GM21515 (cell line): ENCODE data around the gene PCAT7.
"Not testable (repeated sequence)": the region's sequence is repeated elsewhere in the genome, so short reads cannot be mapped to it uniquely, and the experiment has no call there.

Experiments
- ATAC-seq: cut with Tn5 transposase; IDR thresholded peaks from one replicate; pipeline ENCODE4 v1.9.1; 2021; ENCODE audit not compliant: unreplicated experiment

Gene PCAT7

DNA sequence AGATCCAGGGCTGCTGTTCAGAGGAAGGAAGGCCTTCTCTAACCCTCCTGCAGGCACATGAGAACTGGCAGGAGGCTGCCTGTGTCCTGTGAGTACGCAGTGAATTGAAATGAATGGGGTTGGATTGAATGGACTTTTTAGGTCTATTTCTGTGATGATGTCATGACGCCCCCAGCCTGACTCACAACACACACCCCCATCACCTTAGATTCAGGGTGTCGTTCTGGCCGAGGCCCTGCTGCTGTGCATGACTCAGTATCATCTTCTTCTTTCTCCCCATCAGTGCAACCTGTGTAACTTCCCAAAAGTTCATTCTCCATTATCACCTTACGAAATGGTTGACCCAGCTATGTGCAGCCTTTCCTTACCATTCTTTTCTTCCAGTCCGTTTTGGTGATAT lies 5.4 kb downstream of the PCAT7 start:
- no peak for ATAC-seq

DNA sequence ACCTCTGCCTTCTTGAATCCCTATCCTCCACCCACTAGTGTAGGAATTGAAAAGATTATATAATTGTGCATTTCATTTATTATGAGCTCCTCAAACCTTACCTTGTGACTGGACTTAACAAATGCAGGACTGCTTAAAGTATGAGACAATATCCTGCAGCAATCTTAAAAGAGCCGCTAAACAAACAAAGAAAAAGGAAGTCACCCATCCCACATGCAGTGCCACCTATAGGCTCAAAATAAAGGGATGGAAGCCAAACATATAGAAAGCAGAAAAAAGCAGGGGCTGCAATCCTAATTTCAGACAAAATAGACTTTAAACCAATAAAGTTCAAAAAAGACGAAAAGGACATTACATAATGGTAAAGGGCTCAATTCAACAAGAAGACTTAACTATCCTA lies 8.7 kb downstream of the PCAT7 start:
- ATAC-seq, result no peak

DNA sequence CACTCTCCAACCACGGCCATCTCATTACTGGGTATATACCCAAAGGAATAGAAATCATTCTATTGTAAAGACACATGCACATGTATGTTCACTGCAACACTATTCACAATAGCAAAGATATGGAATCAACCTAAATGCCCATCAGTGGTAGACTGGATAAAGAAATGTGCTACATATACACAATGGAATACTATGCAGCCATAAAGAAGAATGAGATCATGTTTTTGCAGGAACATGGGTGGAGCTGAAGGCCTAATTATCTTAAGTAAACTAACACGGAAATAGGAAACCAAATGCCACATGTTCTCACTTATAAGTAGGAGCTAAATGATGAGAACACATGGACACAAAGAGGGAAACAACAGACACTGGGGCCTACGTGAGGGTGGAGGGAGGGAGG lies 9.4 kb downstream of the PCAT7 start:
- not testable (repeated sequence) for ATAC-seq

- no peak for ATAC-seq
These were observed 11.7 kb downstream of the PCAT7 start for GRCh38 chr9:94566550-94566949.

DNA sequence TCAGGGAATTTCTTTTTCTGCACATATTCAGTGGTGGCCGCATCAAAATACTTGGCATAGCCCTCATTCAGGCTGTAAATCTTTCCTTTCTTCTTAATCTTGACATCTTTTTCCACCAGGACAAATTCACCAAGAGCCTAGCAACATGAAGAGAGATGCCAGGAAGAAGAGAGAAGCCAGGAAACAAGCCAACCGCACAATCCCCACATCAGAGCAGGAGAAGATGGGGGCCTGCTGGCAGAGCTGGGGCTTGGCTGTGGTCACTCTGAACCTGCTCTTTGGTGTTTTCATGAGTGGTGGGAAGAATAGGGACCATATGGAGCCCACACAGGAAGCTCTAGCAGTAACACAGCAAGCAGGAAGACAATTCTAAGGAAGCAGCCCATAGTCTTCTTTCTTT lies 12.4 kb downstream of the PCAT7 start:
- ATAC-seq, result no peak

DNA sequence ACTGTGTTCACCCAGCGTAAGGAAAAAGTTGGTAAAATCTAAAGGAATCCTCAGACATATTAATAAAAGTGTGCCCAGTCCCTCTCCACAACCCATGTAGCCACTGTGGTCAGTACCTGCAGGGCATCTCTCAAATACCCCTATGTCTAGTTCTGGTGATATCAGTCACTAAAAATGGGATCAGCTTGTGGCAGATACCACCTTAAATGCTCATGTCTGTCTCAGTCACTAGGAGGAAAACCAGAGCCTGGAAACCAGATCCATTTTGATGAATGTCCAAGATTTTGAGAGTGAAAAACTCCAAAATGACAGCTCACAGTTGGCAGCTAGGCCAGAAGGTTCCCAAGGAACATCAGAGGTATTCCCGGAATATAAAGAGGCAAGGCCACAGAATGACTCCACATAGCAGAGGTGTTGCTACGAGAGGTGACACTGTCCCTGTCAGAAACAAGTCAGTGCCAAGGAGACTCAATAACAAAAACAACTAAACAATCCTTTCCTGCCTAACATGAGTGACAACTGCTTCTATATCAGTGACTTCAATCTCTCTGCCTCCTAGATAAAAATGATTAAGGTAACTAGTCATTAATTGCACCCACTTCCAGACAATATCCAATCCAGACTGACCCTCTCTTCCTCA lies 13.5 kb downstream of the PCAT7 start:
- ATAC-seq, result no peak

DNA sequence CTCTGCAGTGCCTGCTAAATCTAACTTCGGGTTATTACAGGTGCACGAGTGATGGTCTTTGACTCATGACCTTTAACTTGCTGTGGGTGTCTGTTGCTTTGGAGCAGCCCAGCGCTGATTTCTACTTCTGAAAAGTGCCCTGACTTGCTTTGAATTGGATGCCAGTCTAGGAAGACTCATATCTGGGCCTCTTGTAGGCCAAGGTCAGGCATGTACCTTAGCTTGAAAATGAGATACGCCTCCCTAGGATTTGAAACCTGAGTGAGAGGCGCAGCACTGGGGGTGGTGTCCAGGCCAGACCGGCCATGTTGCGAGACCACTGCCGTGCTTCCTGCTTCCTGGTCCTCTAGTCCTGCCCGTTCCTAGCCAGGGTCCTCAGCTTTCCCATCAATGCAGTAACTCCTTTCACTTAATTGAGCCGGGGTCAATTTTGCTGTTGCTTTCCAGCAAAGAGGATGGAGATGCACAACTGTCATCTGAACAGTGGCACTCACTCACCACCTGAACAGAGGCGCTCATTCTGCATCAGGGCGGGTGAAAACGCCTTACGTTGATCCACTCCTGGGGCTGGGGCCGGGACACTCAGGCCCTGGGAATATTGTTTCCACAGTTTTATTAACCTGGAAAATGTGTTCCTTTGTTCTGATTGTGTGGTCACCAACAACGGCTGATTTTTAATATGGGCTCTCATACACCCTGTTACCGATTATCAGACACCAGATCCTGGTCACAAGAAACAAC lies 14.3 kb downstream of the PCAT7 start:
- no peak for ATAC-seq

DNA sequence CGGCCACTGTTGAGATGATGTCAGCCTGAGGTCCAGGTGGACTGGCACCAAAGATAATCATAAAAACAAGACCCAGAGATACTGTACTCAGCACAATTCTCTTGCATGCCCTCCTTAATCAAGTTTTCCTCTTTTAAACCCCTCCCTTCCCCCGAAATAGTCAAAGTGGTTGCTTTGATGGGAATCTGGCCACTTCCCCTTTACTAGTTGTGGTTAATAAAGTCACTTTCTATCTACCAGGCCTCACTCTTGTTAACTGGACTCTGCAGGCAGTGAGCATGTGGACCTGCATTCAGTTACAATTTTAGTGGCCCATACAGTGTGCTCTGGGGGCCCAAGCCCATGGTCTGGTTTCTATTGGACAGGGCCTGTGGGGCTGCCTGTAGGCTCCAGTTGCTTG lies 21.2 kb downstream of the PCAT7 start:
- ATAC-seq, result no peak

DNA sequence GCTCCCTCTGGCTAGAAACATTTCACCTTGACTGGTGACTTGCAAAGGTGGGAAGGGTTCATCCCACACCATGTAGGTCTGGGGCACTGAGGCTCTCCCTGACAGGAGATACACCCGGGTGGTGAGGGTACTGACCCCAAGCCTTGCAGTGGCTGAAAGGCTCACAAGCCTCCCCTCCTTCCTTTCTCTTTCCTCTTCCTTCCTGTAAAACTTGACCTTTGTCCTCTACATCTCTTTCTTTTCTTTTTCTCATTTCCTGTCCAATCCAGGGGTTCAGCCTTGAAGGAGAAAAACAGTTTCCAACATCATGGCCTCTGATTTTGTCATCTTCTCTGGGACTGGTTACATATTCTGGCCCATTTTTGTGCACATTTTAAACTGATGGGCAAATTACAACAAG lies 22.2 kb downstream of the PCAT7 start:
- ATAC-seq, result no peak

- no peak for ATAC-seq
These were observed 22.7 kb downstream of the PCAT7 start for GRCh38 chr9:94577571-94577970.

DNA sequence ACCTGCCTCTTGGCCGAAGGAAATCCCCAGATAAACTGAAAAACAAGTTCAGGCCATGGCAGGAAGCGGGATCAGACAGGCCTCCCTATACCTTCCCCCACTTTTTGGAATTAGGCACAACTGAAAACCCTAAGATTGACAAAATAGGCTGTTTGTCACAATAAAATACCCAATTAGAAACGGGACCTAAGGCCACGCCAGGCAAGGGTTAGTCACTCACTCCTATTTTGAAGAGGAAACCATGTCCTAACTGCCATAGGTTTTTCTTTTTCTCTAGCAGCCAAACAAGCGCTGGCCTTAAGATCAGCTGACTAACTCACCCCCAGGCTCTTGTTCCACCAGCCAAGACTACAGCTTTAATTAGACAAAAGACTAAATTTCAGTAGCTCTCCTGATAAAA lies 26.8 kb downstream of the PCAT7 start:
- no peak for ATAC-seq

- ATAC-seq, result no peak
These were observed 29.7 kb downstream of the PCAT7 start for GRCh38 chr9:94584555-94584954.

- ATAC-seq, result no peak
These were observed 31.4 kb downstream of the PCAT7 start for GRCh38 chr9:94586316-94586715.

DNA sequence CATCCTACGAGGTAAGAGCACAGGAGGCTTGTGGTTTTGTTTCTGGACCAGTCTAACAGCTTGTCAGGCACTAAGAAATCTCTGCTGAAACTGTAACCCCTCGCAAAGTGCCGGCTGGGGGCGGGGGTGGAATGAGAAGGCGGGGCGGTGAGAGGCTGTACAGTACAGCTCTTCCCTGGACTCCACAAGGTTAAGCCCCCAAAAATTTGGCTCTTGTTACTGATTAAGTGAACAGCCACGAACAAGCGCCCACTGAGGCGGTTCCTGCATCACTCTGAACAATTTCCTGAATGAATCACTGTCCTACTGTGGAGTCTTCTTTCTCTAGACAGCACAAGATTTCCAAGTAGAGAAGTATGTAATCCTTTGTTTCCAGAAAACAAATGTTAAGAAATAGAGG lies 31.9 kb downstream of the PCAT7 start:
- no peak for ATAC-seq

GRCh38 chr9:94588681-94589080 lies 33.8 kb downstream of the PCAT7 start:
- no peak for ATAC-seq

DNA sequence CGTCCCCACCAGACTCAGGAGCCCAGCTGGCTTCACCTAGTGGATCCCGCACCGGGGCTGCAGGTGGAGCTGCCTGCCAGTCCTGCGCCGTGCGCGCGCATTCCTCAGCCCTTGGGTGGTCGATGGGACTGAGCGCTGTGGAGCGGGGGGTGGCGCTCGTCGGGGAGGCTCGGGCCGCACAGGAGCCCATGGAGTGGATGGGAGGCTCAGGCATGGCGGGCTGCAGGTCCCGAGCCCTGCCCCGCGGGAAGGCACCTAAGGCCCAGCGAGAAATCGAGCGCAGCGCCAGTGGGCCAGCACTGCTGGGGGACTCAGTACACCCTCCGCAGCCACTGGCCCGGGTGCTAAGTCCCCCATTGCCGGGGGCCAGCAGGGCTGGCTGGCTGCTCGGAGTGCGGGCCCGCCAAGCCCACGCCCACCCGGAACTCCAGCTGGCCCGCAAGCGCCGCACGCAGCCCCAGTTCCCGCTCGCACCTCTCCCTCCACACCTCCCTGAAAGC lies 36.2 kb downstream of the PCAT7 start:
- ATAC-seq, result not testable (repeated sequence)

GRCh38 chr9:94591876-94592275 lies 37.0 kb downstream of the PCAT7 start:
- no peak for ATAC-seq

GRCh38 chr9:94592683-94593082 lies 37.8 kb downstream of the PCAT7 start:
- not testable (repeated sequence) for ATAC-seq

GRCh38 chr9:94593459-94594345 lies 38.8 kb downstream of the PCAT7 start, which contains the start of gene FBP2:
Gene FBP2, minus strand, starts transcription at chr9:94593824. Its CDS starts 98 bp downstream, at chr9:94593726.
- no peak for ATAC-seq

GRCh38 chr9:94599102-94599501 lies 44.2 kb downstream of the PCAT7 start:
- no peak for ATAC-seq

DNA sequence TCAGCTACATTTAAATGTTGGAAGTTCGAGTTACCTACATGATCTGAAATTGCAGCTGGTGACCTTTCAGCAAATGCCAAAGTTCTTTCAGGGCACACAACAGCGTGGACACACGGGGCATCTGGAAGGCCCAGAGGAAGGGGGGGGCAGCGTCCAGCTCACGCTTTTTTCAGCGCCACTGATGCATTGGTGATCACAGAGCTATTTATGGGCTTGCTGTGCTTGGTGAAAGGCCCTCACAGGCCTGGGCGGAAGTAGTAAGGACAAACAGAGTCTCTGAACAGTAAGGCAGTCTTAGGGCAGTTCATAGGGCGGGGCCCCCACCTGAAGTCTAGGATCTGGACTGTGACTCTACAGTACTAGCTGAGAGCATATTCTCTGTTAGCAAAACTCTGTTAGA lies 45.4 kb downstream of the PCAT7 start:
- ATAC-seq, result no peak

DNA sequence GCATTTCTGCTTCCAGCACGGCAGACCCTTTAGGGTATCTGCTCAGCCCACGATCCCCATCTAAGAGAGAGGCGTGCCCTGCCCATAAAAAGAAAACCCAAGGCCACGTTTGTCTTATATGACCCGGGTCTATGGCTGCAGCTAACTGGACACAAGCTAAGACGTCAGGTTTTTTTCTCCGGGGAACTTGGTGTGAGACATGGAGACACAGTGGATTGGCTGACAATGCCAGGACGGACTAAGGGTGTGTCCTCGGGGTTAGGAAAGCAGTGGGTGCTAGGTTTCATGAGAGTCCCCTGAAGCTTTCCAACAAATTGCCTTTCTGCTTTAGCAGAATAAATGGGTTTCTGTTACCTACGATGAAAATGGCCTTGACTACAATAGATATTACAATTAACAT lies 45.8 kb downstream of the PCAT7 start:
- ATAC-seq, result no peak
